Transverse colon (tissue), 4 donors: ENCODE data around the gene GLRA1. TPM values are rescaled to one million over a fixed set of nuclear protein-coding genes. Genes with fewer than 3 reads are reported as not detected.

Experiments
- DNase-seq: peaks from one replicate; pipeline ENCODE4 v3.0.0-alpha.2; 2019
- H3K27ac ChIP-seq, 4 donors: fragments of 200-600 bp; sonication (generic); 2 replicates each; pipeline ENCODE4 v1.5.1; 2016 to 2018; ENCODE audit warnings: inconsistent platforms in 4 of 4
- H3K27me3 ChIP-seq: fragments of 200-600 bp; sonication (generic); 2 replicates; pipeline ENCODE4 v1.5.1; 2017; ENCODE audit warnings: inconsistent platforms
- H3K36me3 ChIP-seq, 4 donors: fragments of 200-600 bp; sonication (generic); 2 replicates each; pipeline ENCODE4 v1.5.1; 2017 to 2019; ENCODE audit warnings: inconsistent platforms in 4 of 4
- H3K4me1 ChIP-seq, 4 donors: fragments of 200-600 bp; sonication (generic); 2 replicates each; pipeline ENCODE4 v1.5.1; 2017 to 2020; ENCODE audit warnings: inconsistent platforms in 4 of 4
- H3K4me3 ChIP-seq, 4 donors: fragments of 200-600 bp; sonication (generic); 1 replicate in 1 of 4; 2 replicates in 3 of 4; pipeline versions ENCODE4 v1.5.1 to v1.6.1; 2017 to 2019; ENCODE audit warnings: inconsistent platforms in 4 of 4
- H3K9me3 ChIP-seq, 2 donors: fragments of 200-600 bp; sonication (generic); 2 replicates each; pipeline ENCODE4 v1.5.1; 2017 to 2019; ENCODE audit warnings: inconsistent platforms in 2 of 2
- EP300 ChIP-seq: sonication (generic); formaldehyde crosslinking; IDR thresholded peaks from one replicate; pipeline ENCODE4 v1.6.1; 2017; ENCODE audit warnings: antibody characterized with exemption, low read depth
- POLR2A ChIP-seq: fragments of 450-650 bp; IDR thresholded peaks from one replicate; pipeline ENCODE4 v1.6.1; 2016; ENCODE audit warnings: antibody characterized with exemption, mild to moderate bottlenecking, moderate library complexity
- POLR2AphosphoS5 ChIP-seq, 3 donors: sonication (generic); formaldehyde crosslinking; IDR thresholded peaks; one replicate each; pipeline ENCODE4 v1.6.1; 2016; ENCODE audit warnings: antibody characterized with exemption in 3 of 3
- WGBS, 2 donors: methylation state at CpG; one replicate each; pipeline ENCODE4 v1.1.5; 2018; ENCODE audit warnings: low coverage in 1 of 2; 5-methylcytosine and 5-hydroxymethylcytosine counted together
- in situ Hi-C, 4 donors: fragments of 200-750 bp; cut with MboI; loops; one replicate each; pipeline versions ENCODE4 v1.15.0 to v1.15.1; 2017; ENCODE audit warnings: low sequenced_read_pairs in 3 of 4, low pct_ligation_motif_present in 1 of 4, low pct_unique_long_range_greater_than_20kb in 1 of 4
- intact Hi-C: fragments of 100-400 bp; cut with DNase I; formaldehyde crosslinking; loops from one replicate; pipeline ENCODE4 v1.15.1; 2023; ENCODE audit warnings: low total_unique reads
- total RNA-seq, 4 donors: library from RNA; depleted of rRNA; stranded (reverse); fragments of >200 nt; gene quantifications; one replicate each; pipeline ENCODE4 v1.1.0, GENCODE V29; 2016
- TF ChIP-seq, protein P1 (sequence below), 5 experiments: fragments of 200-600 bp in 3 of 5; fragments of 450-650 bp in 2 of 5; sonication (generic) in 3 of 5; IDR thresholded peaks; 1 replicate in 2 of 5; 2 replicates in 3 of 5; pipeline ENCODE4 v1.5.1; 2016 to 2017; ENCODE audit warnings: antibody characterized with exemption in 5 of 5, inconsistent platforms in 3 of 5, mild to moderate bottlenecking in 2 of 5, moderate library complexity in 1 of 5

The GLRA1 gene
- total RNA-seq, 4 donors from 2014 or later, result not detected

DNA sequence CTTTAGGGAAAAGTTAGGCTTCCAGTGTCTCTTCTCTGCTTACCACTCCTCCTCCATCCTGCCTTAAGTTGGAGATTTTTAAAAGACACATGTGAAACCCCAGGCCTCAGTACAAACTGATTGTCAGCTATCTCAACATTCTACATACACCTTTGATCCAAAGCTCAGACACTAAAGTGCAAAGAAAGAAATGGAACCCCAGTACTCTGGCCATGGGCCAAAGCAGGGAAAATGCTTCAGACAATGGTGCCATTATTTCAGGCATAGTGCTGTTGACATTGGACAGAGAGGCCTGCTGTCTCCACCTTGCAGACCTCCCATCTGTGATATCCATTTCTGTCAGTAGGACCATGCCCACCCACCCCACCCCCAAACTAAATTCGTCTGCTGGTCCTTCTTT, 103.7 kb downstream of the GLRA1 start:
- 41% methylated on average over 1 of the region's 1 CpG; no CpG with 5 or more reads in 1 of the 2 donors for WGBS, 2 donors
- intact Hi-C loops (loop anchor here (10.0 kb wide), 1 partner anchor 324 kb away; no protein-coding TSS in a partner anchor), in situ Hi-C loops (loop anchor here in 2 of 4 donors (10.0 kb wide), 2 partner anchors 324 to 684 kb away; no protein-coding TSS in a partner anchor)
- Histone ChIP-seq H3K9me3 (no peaks in the 10 kb centered on the region), H3K27ac (no peak overlapping the region), H3K4me1 (peaks cover 0 to 5% (median 1%) of the 10 kb centered on the region in 4 donors), H3K4me3 (no peak overlapping the region), H3K27me3 (no peaks in the 10 kb centered on the region), H3K36me3 (no peaks in the 10 kb centered on the region)
- peak; percentile 15 for DNase-seq
- TF ChIP-seq POLR2AphosphoS5 (IDR thresholded peaks at IDR 0.05) (no peak), EP300 (no peak), POLR2A (no peak)
- TF ChIP-seq, protein P1, sequence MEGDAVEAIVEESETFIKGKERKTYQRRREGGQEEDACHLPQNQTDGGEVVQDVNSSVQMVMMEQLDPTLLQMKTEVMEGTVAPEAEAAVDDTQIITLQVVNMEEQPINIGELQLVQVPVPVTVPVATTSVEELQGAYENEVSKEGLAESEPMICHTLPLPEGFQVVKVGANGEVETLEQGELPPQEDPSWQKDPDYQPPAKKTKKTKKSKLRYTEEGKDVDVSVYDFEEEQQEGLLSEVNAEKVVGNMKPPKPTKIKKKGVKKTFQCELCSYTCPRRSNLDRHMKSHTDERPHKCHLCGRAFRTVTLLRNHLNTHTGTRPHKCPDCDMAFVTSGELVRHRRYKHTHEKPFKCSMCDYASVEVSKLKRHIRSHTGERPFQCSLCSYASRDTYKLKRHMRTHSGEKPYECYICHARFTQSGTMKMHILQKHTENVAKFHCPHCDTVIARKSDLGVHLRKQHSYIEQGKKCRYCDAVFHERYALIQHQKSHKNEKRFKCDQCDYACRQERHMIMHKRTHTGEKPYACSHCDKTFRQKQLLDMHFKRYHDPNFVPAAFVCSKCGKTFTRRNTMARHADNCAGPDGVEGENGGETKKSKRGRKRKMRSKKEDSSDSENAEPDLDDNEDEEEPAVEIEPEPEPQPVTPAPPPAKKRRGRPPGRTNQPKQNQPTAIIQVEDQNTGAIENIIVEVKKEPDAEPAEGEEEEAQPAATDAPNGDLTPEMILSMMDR (IDR thresholded peaks at IDR 0.05), result no peak

DNA sequence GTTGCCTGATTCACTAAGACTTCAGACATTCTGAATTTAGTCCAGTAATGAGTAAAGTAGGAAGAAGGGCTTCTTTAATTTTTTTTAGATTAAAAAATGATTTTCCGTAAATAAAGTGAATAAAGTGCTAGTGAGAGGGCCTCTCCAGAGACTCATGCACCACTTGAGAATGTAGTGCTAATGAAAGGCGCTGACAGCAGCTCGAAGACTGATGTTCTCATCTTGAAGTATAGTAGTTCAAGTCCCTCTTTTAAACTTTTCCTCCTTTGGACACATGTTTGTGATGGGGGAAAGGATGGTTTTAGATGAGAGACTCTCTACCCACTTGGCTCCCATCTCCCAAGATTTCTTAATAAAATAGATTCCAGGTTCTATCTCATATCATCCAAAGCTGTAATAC, 104.4 kb downstream of the GLRA1 start:
- Histone ChIP-seq H3K27ac (no peak overlapping the region), H3K9me3 (no peaks in the 10 kb centered on the region), H3K4me1 (peaks cover 0 to 5% (median 1%) of the 10 kb centered on the region in 4 donors), H3K36me3 (no peaks in the 10 kb centered on the region), H3K27me3 (no peaks in the 10 kb centered on the region), H3K4me3 (no peak overlapping the region)
- no peak for DNase-seq
- in situ Hi-C loops (loop anchor here in 2 of 4 donors (10.0 kb wide), 2 partner anchors 325 to 685 kb away; no protein-coding TSS in a partner anchor), intact Hi-C loops (loop anchor here (10.0 kb wide), 1 partner anchor 325 kb away; no protein-coding TSS in a partner anchor)
- 72 to 93% methylated on average over 3 of the region's 3 CpGs for WGBS, 2 donors
- TF ChIP-seq POLR2A (no peak), POLR2AphosphoS5 (IDR thresholded peaks at IDR 0.05) (no peak), EP300 (no peak)
- TF ChIP-seq, protein P1 (IDR thresholded peaks at IDR 0.05), result no peak

DNA sequence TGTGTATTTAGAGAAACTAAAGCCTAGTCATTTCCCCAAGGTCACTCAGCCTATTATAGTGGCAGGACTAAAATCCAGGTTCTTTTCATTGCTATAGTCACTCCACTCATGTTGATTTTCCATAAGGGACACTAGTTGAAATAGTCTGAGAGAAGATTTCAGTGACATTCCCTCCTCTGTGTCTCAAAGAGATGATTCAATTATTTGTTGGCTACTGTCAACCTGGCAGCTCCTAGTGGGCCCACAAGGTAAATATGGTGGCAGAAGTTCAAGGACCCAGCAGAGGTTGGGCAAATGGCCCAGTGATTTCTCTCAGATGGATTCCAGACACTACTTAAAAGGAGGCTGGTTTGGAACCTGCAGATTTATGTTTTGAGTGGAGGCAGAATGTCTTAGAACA, 104.8 kb downstream of the GLRA1 start:
- intact Hi-C loops, result loop anchor here (2.0 to 10.0 kb wide), 2 partner anchors 71 to 325 kb away; no protein-coding TSS in a partner anchor
- Histone ChIP-seq H3K27ac (no peak overlapping the region), H3K9me3 (no peaks in the 10 kb centered on the region), H3K4me3 (no peak overlapping the region), H3K36me3 (no peaks in the 10 kb centered on the region), H3K4me1 (peaks cover 0 to 5% (median 1%) of the 10 kb centered on the region in 4 donors), H3K27me3 (no peaks in the 10 kb centered on the region)
- DNase-seq, result no peak
- no peak for TF ChIP-seq POLR2A
- TF ChIP-seq POLR2AphosphoS5 (IDR thresholded peaks at IDR 0.05), result no peak
- TF ChIP-seq EP300, result no peak
- TF ChIP-seq, protein P1 (IDR thresholded peaks at IDR 0.05), result no peak
- in situ Hi-C loops, result loop anchor here in 2 of 4 donors (10.0 kb wide), 2 partner anchors 325 to 685 kb away; no protein-coding TSS in a partner anchor

DNA sequence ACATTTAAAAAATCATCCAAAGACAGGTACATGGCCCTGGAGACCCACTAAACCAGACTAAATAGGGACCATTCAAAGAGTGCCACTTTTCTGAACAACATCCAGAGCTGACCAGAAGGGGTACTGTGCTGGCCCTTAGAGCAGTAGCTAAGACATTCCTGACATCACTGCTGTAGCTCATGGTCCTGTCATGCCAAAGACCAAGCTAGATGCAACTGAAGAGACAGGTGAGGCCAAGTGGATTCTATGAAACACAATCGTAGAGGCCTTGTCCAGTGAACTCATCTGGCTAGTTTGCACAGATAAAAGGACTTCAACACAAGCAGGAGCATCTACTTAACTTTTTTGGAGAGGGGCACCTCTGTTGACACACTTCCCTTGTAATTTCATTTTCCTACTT, 109.6 kb downstream of the GLRA1 start:
- no peaks in the 10 kb centered on the region for H3K27me3 ChIP-seq
- WGBS, 2 donors, result 64% methylated on average over 1 of the region's 1 CpG; no CpG with 5 or more reads in 1 of the 2 donors
- no peak overlapping the region for H3K4me3 ChIP-seq
- no peak for TF ChIP-seq POLR2AphosphoS5 (IDR thresholded peaks at IDR 0.05)
- no peak for TF ChIP-seq POLR2A
- no peak for TF ChIP-seq EP300
- TF ChIP-seq, protein P1 (IDR thresholded peaks at IDR 0.05), result no peak
- intact Hi-C loops (no loop called here), in situ Hi-C loops (no loop called here)
- H3K9me3 ChIP-seq, result no peaks in the 10 kb centered on the region
- H3K27ac ChIP-seq, result no peak overlapping the region
- no peaks in the 10 kb centered on the region for H3K4me1 ChIP-seq
- DNase-seq, result no peak
- H3K36me3 ChIP-seq, result peaks cover 0 to 30% (median 3%) of the 10 kb centered on the region in 4 donors
